CD4-positive, CD25-positive, alpha-beta regulatory T cell (primary cell): ENCODE data around the gene SV2B. TPM values are rescaled to one million over a fixed set of nuclear protein-coding genes. Genes with fewer than 3 reads are reported as not detected.
A peak's percentile ranks its signal among the peaks of the same experiment; 100 is the strongest.

Experiments used
- ATAC-seq, 2 donors: fragments of 150-1000 bp; cut with Tn5 transposase; one replicate each; pipeline ENCODE4 v1.10.0; 2021; ENCODE audit warnings: low read depth in 2 of 2, moderate number of reproducible peaks in 2 of 2, moderate library complexity in 1 of 2
- DNase-seq, 3 donors: peaks; one replicate each; pipeline versions ENCODE4 v3.0.0 to v3.0.0-alpha.2; 2012 to 2022; ENCODE audit warnings: mixed read lengths in 1 of 3
- H3K27ac ChIP-seq: one replicate; pipeline ENCODE4 v1.7.0; 2013; ENCODE audit warnings: mild to moderate bottlenecking, low read length; ENCODE audit not compliant: insufficient read depth, poor library complexity, severe bottlenecking
- H3K27me3 ChIP-seq: one replicate; pipeline ENCODE4 v1.7.0; 2013; ENCODE audit warnings: low read length; ENCODE audit not compliant: control insufficient read depth, insufficient read depth
- H3K36me3 ChIP-seq: one replicate; pipeline ENCODE4 v1.7.0; 2013; ENCODE audit warnings: mild to moderate bottlenecking, low read length, moderate library complexity; ENCODE audit not compliant: control insufficient read depth, insufficient read depth
- H3K4me1 ChIP-seq: 2 replicates; pipeline ENCODE4 v1.7.0; 2013; ENCODE audit warnings: mild to moderate bottlenecking, low read length; ENCODE audit not compliant: insufficient read depth, control insufficient read depth, poor library complexity, severe bottlenecking
- H3K4me3 ChIP-seq: one replicate; pipeline ENCODE4 v1.7.0; 2013; ENCODE audit warnings: low read depth, mild to moderate bottlenecking, low read length, moderate library complexity
- H3K9me3 ChIP-seq, 2 experiments: 1 replicate in 1 of 2; 2 replicates in 1 of 2; pipeline ENCODE4 v1.7.0; 2013; ENCODE audit warnings: low read length in 2 of 2, mild to moderate bottlenecking in 1 of 2, moderate library complexity in 1 of 2; ENCODE audit not compliant: control insufficient read depth in 2 of 2
- H3K27ac Mint-ChIP-seq, 3 donors: one replicate each; pipeline ENCODE4 v1.8.0; 2020 to 2022; ENCODE audit warnings: mild to moderate bottlenecking in 3 of 3, mixed read lengths in 3 of 3, moderate library complexity in 2 of 3
- H3K27me3 Mint-ChIP-seq: one replicate; pipeline ENCODE4 v1.8.0; 2022; ENCODE audit warnings: mild to moderate bottlenecking, mixed read lengths
- H3K36me3 Mint-ChIP-seq: one replicate; pipeline ENCODE4 v1.8.0; 2020; ENCODE audit warnings: mixed read lengths
- H3K4me1 Mint-ChIP-seq, 4 donors: one replicate each; pipeline ENCODE4 v1.8.0; 2020 to 2022; ENCODE audit warnings: mixed read lengths in 4 of 4, mild to moderate bottlenecking in 1 of 4
- H3K4me3 Mint-ChIP-seq, 4 donors: one replicate each; pipeline ENCODE4 v1.8.0; 2020 to 2022; ENCODE audit warnings: mild to moderate bottlenecking in 4 of 4, mixed read lengths in 4 of 4, moderate library complexity in 3 of 4
- H3K9me3 Mint-ChIP-seq, 7 donors: one replicate each; pipeline ENCODE4 v1.8.0; 2020 to 2022; ENCODE audit warnings: mixed read lengths in 7 of 7, mild to moderate bottlenecking in 3 of 7, moderate library complexity in 2 of 7
- polyA plus RNA-seq, 4 donors: library from polyadenylated mRNA; unstranded; fragments of 300-500 nt; fragmentation: Illumina TruSeq; gene quantifications; one replicate each; pipeline ENCODE4 v1.2.3, GENCODE V29; 2021
- total RNA-seq: library from RNA; stranded (reverse); gene quantifications from one replicate; pipeline ENCODE4 v1.2.3, GENCODE V29; 2022

The SV2B gene
- total and polyA plus RNA-seq, 5 donors from 2014 or later = 0.06 TPM; not detected in 4

GRCh38 chr15:91264651-91265351 lies 164.7 kb downstream of the SV2B start:
- Mint-ChIP-seq H3K27ac (peak overlapping the region in 1 of 3 donors; percentile 32), H3K27me3 (peaks cover 34% of the 10 kb centered on the region), H3K9me3 (no peaks in the 10 kb centered on the region), H3K36me3 (no peaks in the 10 kb centered on the region), H3K4me3 (no peak overlapping the region), H3K4me1 (no peaks in the 10 kb centered on the region)
- no peaks in the 10 kb centered on the region for H3K4me1 ChIP-seq
- no peak for ATAC-seq
- no peak overlapping the region for H3K4me3 ChIP-seq
- H3K27me3 ChIP-seq = peaks cover 7% of the 10 kb centered on the region
- H3K36me3 ChIP-seq = no peaks in the 10 kb centered on the region
- H3K9me3 ChIP-seq = no peaks in the 10 kb centered on the region
- no peak overlapping the region for H3K27ac ChIP-seq
- DNase-seq = no peak

- DNase-seq = no peak
- H3K27ac ChIP-seq = no peak overlapping the region
- no peak overlapping the region for H3K4me3 Mint-ChIP-seq
- H3K9me3 ChIP-seq = no peaks in the 10 kb centered on the region
- H3K4me3 ChIP-seq = no peak overlapping the region
- no peak for ATAC-seq
- peaks cover 5% of the 10 kb centered on the region for H3K27me3 ChIP-seq
- H3K4me1 Mint-ChIP-seq = no peaks in the 10 kb centered on the region
- no peaks in the 10 kb centered on the region for H3K4me1 ChIP-seq
- no peaks in the 10 kb centered on the region for H3K9me3 Mint-ChIP-seq
- H3K36me3 Mint-ChIP-seq = no peaks in the 10 kb centered on the region
- H3K36me3 ChIP-seq = no peaks in the 10 kb centered on the region
- peaks cover 33% of the 10 kb centered on the region for H3K27me3 Mint-ChIP-seq
- H3K27ac Mint-ChIP-seq = no peak overlapping the region
Measured at GRCh38 chr15:91265416-91265940, 165.4 kb downstream of the SV2B start.

DNA sequence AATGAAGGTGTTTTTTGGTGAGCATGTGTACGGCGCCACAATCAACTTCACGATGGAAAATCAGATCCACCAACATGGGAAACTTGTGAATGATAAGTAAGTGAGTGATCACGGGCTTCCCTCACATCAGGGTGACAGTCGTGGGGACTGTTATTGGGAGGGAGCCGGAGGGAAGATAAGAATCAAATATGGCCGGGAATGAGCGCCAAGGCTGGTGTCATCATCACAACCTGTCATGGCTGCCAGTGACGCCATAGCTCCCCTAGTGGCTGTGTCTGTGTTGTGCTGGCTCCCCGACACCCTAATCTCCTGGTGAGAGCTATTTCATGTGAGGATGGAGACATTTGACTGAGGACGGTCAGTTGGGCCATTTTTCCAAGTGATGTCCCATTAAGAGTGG lies 168.5 kb downstream of the SV2B start:
- Histone ChIP-seq H3K27ac (no peak overlapping the region), H3K27me3 (peaks cover 3% of the 10 kb centered on the region), H3K4me3 (no peak overlapping the region), H3K9me3 (no peaks in the 10 kb centered on the region), H3K4me1 (peaks cover 4% of the 10 kb centered on the region), H3K36me3 (no peaks in the 10 kb centered on the region)
- ATAC-seq = no peak
- H3K4me3 Mint-ChIP-seq = no peak overlapping the region
- peak in 1 of 3 donors; percentile 10 for DNase-seq
- H3K4me1 Mint-ChIP-seq = peaks cover 0 to 7% (median 5%) of the 10 kb centered on the region in 4 donors
- H3K36me3 Mint-ChIP-seq = no peaks in the 10 kb centered on the region
- peaks cover 35% of the 10 kb centered on the region for H3K27me3 Mint-ChIP-seq
- H3K9me3 Mint-ChIP-seq = no peaks in the 10 kb centered on the region
- no peak overlapping the region for H3K27ac Mint-ChIP-seq

DNA sequence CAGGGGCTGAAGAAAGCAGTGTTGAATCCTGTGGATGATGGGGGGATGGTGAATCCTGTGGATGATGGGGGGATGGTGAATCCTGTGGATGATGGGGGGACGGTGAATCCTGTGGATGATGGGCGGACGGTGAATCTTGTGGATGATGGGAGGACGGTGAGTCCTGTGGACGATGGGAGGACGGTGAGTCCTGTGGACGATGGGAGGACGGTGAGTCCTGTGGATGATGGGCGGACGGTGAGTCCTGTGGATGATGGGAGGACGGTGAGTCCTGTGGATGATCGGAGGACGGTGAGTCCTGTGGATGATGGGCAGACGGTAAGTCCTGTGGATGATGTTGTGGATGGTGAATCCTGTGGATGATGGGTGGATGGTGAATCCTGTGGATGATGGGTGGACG lies 170.7 kb downstream of the SV2B start:
- Histone ChIP-seq H3K27ac (no peak overlapping the region), H3K4me3 (no peak overlapping the region), H3K9me3 (no peaks in the 10 kb centered on the region), H3K4me1 (peaks cover 4% of the 10 kb centered on the region), H3K36me3 (no peaks in the 10 kb centered on the region), H3K27me3 (peaks cover 3% of the 10 kb centered on the region)
- H3K27me3 Mint-ChIP-seq = peaks cover 25% of the 10 kb centered on the region
- peaks cover 0 to 7% (median 5%) of the 10 kb centered on the region in 4 donors for H3K4me1 Mint-ChIP-seq
- no peak for ATAC-seq
- no peaks in the 10 kb centered on the region for H3K36me3 Mint-ChIP-seq
- DNase-seq = no peak
- H3K9me3 Mint-ChIP-seq = peaks cover 0 to under 1% (median 0%) of the 10 kb centered on the region in 7 donors
- H3K4me3 Mint-ChIP-seq = no peak overlapping the region
- H3K27ac Mint-ChIP-seq = peak overlapping the region in 1 of 3 donors; percentile 90

DNA sequence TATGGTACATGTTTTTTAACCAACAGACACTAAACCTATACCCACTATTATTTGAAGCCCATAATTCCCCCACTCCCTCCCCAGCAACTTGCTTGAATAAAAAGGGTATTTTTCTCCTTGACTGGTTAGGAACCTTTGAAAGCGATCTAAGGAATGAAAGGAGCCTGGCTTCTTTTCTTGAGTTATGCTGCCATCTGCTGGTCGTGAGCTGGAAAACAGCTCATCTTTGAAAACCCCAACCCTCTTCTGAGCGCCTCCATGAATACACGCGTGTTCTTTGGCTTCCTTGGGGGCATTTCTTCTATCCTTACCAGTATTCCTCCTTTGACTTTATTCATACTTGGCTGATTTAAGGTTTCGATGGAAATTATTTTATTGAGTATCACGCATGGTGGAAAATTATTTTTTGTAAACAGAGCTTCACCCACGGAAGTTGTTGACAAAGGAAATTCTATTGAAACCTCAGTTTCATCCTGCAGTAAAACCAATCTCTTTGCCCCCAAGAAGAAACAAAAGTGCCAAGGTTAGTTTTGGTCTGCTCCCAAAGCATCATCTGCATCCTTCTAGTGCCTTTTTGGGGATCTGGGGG lies 171.6 kb downstream of the SV2B start:
- H3K27ac ChIP-seq = no peak overlapping the region
- peaks cover 28% of the 10 kb centered on the region for H3K27me3 Mint-ChIP-seq
- DNase-seq (peak; percentile 41 to 74 (median 55)), ATAC-seq (peak; percentile 52 to 55)
- H3K36me3 ChIP-seq = no peaks in the 10 kb centered on the region
- peaks cover 3% of the 10 kb centered on the region for H3K27me3 ChIP-seq
- H3K4me1 ChIP-seq = peaks cover 4% of the 10 kb centered on the region
- H3K4me3 ChIP-seq = peak overlapping the region; percentile 43
- H3K9me3 Mint-ChIP-seq = peaks cover 0 to 8% (median 4%) of the 10 kb centered on the region in 7 donors
- no peak overlapping the region for H3K27ac Mint-ChIP-seq
- no peaks in the 10 kb centered on the region for H3K9me3 ChIP-seq
- H3K4me1 Mint-ChIP-seq = peaks cover 0 to 7% (median 5%) of the 10 kb centered on the region in 4 donors
- H3K36me3 Mint-ChIP-seq = peaks cover 3% of the 10 kb centered on the region
- H3K4me3 Mint-ChIP-seq = peak overlapping the region in 3 of 4 donors; percentile 50 to 83 (median 67)

- Histone ChIP-seq H3K27me3 (peaks cover 7% of the 10 kb centered on the region), H3K4me1 (peaks cover 4% of the 10 kb centered on the region), H3K4me3 (no peak overlapping the region), H3K27ac (no peak overlapping the region), H3K36me3 (no peaks in the 10 kb centered on the region), H3K9me3 (peaks cover 0 to 2% of the 10 kb centered on the region in 2 experiments)
- H3K9me3 Mint-ChIP-seq = peaks cover 0 to 8% (median 4%) of the 10 kb centered on the region in 7 donors
- H3K4me1 Mint-ChIP-seq = peaks cover 0 to 7% (median 5%) of the 10 kb centered on the region in 4 donors
- peaks cover 25% of the 10 kb centered on the region for H3K27me3 Mint-ChIP-seq
- DNase-seq (no peak), ATAC-seq (no peak)
- H3K27ac Mint-ChIP-seq = no peak overlapping the region
- H3K36me3 Mint-ChIP-seq = peaks cover 3% of the 10 kb centered on the region
- no peak overlapping the region for H3K4me3 Mint-ChIP-seq
Measured at GRCh38 chr15:91275844-91276243, 175.8 kb downstream of the SV2B start.

GRCh38 chr15:91278951-91279350 lies 178.9 kb downstream of the SV2B start:
- Histone ChIP-seq H3K27ac (no peak overlapping the region), H3K27me3 (peaks cover 5% of the 10 kb centered on the region), H3K36me3 (no peaks in the 10 kb centered on the region), H3K4me3 (no peak overlapping the region), H3K4me1 (no peaks in the 10 kb centered on the region), H3K9me3 (peaks cover 0 to 2% of the 10 kb centered on the region in 2 experiments)
- no peak for DNase-seq
- ATAC-seq = no peak
- H3K9me3 Mint-ChIP-seq = peaks cover 0 to 8% (median 4%) of the 10 kb centered on the region in 7 donors
- peaks cover 3% of the 10 kb centered on the region for H3K36me3 Mint-ChIP-seq
- no peak overlapping the region for H3K27ac Mint-ChIP-seq
- no peak overlapping the region for H3K4me3 Mint-ChIP-seq
- peaks cover 14% of the 10 kb centered on the region for H3K27me3 Mint-ChIP-seq
- no peaks in the 10 kb centered on the region for H3K4me1 Mint-ChIP-seq
